RPMI8226 (cell line): ENCODE measurements around the gene CLK4.
A peak's percentile ranks its signal among the peaks of the same experiment; 100 is the strongest.

Experiments
- DNase-seq: peaks from one replicate; pipeline ENCODE4 v3.0.0-alpha.2; 2015

CLK4 gene

DNA sequence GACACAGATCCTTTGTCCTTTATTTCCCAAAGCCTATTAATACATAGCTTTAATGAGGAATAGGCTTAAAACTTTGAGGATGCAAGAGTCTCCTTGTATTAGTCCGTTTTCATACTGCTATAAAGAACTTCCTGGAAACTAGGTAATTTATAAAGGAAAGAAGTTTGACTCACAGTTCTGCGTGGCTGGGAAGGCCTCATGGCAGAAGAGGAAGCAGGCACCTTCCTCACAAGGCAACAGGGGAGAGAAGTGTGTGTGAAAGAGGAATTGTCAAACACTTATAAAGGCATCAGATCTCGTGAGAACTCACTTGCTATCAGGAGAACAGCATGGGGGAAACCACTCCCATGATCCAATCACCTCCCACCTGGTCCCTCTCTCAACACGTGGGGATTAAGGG lies 5.4 kb upstream of the CLK4 start:
- DNase-seq: no peak

DNA sequence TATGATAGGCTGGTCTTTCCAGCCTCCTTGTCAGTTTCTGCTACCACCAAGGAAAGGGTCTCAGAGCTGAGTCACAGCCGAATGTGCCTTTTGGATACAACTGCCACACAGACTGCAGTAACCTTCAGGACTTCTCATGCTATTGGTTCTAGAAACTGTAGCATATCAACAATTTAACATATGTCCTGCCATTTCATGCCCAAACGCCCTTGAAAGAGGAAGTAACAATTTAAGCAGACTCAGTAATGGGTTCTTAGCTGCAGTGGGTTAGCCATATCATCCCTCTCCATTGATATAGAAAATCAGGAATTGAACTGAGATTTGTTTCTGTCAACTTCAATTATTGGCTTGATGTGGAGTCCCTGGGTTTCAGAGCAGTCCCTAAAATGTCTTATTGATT lies 4.1 kb upstream of the CLK4 start:
- no peak for DNase-seq

DNA sequence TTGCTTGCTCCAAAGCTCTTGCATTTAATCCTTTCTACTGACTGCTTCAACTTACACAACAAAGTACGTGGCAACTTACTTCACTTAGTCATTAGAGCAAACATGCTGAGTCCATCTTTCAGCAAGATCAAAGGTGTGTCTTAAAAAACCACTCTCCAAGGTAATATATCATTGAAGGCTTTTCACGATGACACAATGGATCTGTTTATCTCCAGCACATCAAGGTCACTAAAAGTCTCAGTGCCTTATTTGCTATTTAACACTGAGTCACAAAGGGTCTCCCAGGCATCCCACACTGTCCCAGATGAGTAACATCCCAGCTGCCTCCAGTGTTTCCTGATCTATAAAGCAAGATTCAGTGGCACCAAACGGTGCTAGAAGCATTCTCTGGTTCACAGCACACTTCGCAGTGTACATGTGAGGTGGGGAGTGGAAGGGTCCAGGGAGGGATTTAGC lies 3.7 kb upstream of the CLK4 start:
- no peak for DNase-seq

DNA sequence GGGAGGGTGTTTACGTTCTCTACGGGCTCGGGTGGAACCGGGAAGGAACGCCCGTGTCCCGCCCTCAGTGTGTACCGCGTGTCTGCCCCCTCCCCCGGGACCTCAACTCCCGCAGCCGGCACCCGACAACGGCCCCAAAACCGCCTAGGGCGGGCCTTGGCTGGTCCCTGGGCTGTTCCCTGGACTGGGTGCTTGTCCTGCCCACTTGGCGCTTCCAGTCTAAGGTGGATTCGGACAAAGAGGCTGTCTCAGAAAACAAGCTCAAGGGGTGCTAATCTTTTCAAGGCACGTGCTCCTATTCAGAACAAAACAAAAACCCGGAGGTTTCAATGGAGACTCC lies 379 bp upstream of the CLK4 start:
- DNase-seq: no peak

DNA sequence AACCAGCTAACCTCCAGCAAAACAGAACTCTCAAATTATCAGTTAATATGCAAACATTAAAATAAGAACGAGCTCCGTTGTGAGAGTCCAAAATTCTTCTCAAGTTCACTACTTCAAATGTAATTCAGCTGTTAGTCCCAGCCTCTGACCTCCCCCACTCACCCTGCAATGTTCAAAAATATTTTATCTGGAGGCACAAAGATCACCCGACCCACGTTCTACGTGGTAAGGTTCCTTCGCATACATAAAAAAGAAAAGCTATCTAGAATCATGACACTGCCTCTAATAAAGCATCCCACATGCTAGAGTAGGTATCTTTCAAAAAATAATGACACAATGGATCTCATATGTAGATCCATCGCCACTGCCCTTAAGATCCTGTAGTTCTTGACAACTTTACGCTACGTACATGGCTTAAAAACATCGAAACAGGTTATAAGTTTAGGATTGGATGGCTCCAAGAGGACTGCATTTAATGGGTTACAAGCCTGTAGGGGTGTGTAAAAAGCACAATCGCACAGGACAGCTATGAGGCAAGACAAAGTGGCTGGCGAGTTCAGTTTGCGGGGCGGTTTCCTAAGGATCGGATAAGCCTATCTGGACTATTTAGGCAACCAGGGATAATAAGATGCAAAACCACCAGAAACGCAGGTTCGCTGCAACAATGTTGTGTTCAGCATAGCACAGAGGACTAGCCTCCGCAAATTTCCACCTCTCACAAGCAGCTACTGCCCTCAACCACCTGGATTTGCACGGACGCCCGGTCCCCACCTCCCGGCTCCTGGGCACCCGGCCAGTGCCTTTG lies 969 bp downstream of the CLK4 start:
- DNase-seq: no peak

DNA sequence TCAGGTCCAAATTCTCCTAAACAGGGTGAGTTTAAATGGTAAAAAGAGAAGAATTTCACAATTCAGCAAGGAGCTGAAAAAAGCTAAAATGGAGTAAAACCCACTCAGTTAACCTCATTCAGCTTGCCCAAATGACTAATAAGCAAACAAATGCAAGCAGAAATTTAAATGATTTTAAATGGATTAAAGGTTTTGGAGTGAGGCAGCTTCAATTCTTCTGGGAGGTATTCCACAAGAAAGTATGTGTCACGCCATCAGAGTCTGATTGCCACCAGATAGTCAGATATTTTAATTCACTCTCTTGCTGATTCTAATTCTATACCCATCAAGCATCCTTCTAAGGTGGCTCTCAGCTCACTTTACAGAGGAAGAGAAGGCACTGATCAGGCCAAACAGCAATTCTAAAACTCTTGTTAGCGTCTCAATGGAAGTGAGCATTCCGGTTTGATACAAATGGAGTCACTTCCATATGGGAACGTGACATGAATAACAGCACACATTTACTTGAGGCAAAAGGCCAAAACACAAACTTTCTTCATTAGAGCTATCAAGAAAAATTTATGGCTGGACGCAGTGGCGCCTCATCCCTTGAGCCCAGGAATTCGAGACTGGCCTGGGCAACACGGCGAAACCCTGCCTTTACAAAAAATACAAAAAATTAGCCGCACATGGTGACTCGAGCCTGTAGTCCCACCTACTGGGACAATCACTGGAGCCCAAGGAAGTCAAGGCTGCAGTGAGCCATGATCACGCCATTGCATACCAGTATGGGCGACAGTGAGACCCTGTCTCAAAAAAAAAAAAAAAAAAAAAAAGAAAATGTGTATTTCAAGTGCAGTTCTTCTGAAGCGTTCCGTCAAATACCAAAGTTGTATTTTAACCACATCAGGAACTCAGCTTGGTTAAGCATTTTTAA lies 2.0 kb downstream of the CLK4 start:
- DNase-seq: no peak

DNA sequence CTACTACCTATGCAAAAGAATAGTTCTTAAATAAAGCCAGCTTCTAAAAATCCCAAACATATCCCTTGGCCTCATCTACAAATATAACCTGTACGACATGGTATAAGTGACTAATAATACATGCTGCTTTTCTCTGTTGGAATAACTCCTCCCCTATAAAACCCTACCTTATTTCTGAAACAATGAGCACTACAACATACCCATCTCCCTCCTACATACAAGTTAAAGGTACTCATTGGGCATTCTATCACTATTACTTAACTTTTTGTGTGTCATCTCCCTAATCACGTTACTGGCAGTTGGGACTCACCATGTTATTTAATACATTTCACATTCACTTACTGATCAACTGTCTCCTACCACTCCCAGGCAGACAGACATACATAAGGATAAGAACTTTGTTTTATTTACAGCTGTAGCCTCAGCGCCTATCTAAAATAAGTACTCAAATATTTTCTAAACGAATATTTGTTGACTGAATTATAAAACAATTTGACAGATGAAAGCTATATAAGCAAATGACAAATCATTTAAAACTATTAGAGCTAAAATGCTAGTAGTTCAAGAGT lies 4.1 kb downstream of the CLK4 start:
- DNase-seq: no peak

DNA sequence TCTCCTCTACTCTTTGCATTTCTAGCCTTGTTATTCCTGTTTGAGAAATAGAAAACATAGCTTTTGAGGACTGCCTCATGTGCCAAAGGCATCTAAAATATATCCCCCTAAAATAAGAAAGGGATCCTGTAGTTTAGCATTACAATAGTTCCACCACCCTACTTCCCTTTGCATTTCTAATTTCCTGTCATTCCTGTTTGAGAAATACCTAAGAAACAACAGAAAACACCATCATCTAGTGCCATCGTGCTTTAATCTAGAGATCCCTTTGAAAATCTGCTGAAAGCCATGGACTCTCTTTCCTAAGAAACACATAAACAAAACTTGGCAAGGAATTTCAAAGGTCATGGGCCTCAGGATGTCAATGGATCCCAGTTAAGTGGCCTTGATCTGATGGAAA lies 7.5 kb downstream of the CLK4 start:
- DNase-seq: no peak

DNA sequence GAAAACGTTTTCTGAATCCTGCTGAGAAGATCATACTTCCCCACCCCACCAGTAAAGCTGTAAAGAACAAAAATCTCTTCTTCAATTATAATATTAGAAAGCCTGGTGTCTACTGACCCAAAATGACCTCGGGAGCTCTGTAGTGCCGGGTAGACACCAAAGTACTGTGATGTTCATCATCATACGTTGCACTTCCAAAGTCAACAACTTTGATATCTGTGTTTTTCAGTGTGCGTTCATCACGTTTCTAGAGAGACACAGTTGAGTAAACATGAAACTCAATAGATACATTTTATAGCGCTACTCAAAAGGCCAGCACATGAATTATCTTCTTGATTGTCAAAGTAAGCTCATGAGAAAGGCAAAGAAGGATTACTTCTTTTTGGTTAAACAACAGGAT lies 14.6 kb downstream of the CLK4 start:
- DNase-seq: no peak

DNA sequence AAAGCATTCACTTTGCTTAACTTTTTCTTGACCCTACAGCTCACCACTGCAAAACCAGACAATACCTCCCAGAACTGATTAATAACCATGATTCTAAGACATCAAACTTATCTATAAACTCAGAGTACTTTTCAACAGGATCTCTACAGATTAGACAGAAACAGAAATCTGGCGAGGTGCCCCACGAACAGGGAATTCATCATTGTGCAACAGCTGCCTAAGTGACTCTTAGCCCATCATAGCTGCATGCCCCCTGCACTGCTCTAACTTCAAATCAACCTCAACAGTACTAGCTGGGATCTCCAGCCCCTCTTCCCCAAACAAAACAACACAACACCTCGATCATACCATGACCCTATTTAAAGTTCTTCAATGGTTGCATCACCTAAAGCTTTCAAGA lies 20.6 kb downstream of the CLK4 start:
- no peak for DNase-seq

DNA sequence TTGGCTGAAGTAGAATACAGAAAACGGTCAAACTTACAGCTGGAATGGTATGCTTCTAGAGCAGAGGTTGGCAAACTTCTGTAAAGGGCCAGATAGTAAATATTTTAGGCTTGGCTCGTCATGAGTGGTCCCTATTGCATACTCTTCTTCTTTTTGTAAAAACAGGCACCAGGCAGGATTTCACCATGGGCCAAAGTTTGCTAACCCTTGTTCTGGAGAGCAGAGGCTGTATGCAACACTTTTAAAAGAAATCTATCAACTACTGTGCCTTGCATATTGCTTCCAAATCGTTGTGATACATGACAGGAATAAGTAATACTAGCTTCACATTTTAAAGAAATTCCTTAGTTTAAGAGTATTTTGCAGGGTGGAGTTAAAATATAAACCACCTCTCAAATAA lies 21.1 kb downstream of the CLK4 start:
- DNase-seq: no peak

DNA sequence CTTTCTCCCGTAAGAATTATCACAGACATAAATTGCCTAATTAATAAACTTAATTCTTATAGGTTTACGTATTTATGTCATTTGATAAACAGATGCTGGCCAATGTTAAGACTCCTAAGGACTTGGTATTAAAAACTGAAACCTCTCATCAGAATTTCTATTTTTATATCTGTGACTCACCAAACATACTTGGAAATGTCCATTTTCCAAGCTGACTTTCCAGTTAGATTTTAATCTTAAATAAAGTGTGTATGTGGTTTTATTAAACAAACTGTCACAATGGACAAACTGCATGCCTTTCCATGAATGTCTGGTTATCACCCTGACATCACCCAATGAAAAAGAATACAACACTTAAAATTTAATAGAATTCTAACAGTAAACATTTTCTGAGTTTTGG lies 24.1 kb downstream of the CLK4 start:
- no peak for DNase-seq

DNA sequence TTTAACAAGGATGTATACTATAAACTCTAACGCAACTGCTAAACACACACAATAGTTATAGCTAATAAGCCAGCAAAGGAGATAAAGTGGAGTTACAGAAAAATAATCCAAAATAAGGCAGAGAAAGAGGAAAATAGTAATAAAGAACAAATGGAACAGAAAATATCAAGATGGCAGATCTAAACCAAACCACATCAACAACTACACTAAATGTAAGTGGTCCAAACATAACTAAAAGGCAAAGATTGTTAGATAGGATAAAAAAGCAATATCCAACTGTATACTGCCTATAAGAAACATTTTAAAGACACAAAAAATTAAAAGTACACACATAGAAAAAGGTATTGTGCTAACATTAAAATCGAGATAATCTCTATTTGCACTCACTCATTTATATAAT lies 31.1 kb downstream of the CLK4 start:
- DNase-seq: no peak

DNA sequence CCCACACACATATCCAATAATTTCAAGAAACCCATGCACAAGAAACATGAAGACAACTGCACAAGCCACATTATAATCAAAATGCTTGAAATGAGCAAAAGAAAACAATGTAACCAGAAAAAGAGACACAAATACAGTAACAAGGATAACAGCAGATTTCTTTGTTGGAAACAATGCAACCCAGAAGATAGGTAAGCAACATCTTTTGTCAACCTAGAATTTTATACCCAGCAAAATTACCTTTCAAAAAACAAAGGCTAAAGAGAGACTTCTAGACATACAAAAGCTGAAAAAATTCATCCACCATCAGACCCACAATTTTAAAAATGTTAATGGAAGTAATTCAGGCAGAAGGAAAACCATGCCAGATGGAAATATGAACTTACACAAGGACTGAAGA lies 31.7 kb downstream of the CLK4 start:
- DNase-seq: no peak

DNA sequence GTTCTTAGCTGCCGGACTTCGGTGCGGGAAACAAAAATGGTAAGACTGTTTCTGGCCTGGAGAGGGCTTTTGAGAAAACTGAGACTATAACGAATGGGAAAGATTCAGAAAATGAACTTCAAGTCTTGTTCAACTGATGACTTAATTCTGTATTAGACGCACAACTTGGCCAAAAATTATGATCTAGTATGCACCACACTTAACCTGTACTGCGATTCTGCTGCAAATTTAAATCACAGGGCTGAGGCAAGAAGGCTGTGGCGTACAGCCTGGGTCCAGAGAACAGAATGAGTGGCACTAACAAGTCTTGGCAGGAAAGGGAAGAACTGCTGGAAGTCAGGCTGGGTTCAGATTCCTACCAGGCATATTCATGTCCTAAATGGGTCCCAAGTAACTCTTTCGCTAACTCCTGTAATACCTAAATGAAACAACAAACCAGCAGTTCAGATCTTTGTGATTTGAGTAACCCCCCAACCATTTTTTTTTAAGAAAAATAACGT lies 35.9 kb downstream of the CLK4 start:
- DNase-seq: no peak

DNA sequence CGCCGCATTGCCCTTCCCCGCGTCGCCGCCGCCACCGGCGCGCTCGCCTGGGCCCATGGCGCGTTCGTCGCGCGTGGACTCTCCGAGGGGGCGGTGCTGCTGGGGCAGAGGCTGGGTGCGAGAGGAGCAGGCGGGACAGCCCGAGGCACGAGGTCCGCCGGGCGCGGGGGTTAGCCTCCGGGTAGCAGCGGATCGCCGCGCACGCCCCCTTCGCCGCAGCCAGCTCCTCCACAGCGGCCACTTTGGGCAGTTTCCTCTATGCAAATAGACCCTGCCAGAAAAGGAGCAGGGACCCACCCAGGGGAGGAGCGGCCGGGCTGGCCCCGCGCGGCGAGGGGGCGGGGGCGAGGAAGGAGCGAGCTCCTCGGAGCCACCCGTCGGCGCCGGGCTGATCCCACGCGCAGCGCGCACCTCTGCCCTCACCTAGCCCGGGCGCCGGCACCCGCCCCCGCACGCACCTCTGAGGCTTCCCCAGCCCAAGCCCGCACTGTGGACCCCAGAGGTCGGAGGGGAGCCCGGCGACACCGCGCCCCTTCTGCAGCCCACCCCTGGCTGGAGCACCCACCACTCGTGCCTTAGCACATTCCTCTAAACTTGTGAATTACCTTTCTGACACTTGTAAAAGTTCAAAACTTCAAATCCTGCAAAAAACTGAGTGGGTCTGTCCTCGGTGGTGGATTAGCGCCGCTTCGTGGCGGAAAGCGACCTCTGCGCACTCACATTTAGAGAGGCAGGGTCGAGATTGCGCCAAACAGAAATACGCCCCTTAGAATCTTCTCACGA lies 36.5 kb downstream of the CLK4 start, which contains the start of gene COL23A1:
COL23A1 (minus strand) TSS at position 253 of the 783 bp plus-strand sequence.
- peak; percentile 51 for DNase-seq

DNA sequence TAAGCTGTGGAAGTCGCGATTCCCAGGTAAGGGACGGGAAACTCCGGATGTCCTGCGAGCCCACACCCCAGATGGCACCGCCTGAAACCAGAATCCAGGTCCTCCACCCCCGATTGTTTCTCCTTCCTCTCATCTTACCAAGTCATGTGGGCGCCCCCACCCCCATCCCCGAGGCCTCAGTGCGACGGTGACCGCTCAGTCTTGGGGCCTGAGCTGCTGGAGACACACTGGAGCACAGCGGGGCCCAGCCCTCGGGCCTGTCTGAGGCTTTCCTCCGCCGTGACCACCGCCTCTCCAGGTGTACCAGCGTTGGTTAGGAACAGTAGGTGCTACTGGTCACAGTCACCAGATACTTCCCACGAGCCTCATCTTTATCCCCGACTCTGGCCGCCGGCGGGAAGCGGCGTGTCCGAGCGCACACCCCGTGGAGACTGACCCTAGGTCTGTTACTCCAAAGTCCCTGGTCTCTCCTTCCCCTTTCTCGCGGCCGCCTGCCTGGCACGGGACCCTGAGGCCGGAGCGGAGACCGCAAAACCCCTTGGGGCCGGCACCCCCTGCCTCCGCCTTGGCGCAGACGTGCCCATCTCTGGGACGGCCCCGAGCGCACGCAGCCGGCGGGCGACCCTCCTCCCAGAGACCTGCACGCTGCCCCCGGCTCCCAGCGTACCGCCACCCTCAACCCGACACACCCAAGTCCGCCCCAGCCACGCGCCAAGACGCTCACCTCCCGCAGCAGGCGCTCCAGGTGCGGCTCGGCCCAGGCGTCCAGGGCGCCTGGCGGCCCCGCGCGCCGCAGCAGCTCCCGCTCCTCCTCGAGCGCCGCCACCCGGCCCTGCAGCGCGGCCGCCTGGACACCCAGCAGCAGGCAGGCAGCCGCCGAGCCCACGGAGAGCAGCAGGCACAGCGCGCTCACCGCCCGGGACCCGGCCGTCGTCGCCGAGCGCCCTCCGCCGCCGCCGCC lies 37.4 kb downstream of the CLK4 start:
- peak; percentile 9 for DNase-seq

DNA sequence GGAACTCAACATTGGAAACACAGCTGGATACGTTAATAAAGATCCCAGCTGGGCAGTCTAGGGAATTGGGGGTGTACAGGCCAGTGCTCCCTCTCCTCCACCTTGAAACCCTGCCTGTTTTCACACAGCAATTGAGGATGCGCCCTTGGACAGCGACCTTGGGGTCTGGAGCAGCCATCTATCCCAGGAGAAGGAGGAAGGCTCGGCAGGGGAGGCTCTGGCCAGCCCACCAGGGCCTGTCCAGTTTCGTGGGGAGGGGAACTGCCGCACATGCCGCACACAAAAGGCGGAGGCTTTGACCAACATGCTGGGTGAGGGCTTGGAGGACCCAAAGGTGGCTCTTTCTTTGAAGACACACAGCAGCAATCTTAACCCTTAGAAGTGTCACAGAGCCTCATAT lies 38.1 kb downstream of the CLK4 start:
- no peak for DNase-seq

DNA sequence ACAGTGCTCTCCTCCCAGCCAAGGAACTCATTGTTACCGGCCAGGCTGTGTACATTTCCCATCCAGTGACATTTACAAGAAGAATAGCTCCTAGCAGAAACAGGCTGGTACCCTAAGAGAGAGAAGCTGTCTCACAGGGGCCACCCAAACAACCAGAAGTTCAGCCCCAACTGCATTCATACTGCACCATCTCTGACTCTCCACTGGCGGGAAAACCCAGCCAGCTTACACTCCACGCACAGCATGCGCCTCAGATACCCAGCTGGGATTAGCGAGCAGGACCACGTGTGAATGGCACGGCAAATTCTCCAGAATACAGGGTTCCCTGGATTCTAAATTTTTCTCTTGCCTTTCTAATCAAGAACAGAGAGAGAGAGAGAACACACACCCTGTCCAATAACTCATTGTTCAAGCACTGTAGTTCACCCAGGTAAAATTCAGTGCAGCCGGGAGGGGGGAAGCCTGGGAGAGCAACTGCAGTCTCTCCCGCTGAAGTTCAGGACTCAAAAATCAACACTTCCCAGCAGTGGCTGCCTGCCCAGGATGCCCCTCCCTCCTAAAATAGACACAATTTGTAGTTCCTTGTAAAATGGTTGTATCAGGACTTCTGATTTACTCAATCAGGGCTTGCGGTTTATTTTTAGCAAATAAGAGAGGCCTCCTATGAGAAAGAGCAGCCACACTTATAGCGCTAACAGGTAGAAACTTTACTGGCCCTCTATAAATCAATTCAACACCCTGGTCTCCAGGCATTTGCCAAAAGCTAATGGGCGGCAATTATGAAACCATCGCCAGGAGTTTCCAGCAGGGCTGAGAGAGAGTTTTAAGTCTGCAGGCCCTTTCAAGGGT lies 38.9 kb downstream of the CLK4 start:
- DNase-seq: no peak

DNA sequence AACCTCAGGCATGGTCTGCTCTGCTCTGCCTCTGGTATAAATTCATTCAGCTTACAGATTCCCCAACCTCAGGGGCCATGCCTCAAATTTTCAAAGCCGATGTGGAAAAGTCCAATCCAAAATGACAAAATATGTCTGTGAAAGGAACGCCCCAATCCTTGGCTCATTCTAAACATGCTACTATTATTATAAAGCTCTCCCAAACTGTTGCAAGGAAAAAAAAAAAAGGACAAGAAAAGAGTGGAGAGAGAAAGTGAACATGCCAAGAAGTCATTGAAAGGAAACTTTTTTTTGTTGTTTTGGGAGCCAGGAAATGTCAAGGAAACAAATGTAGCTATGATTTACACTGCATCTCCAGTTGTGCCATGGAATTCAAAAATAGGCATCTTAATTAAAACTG lies 40.5 kb downstream of the CLK4 start:
- no peak for DNase-seq

DNA sequence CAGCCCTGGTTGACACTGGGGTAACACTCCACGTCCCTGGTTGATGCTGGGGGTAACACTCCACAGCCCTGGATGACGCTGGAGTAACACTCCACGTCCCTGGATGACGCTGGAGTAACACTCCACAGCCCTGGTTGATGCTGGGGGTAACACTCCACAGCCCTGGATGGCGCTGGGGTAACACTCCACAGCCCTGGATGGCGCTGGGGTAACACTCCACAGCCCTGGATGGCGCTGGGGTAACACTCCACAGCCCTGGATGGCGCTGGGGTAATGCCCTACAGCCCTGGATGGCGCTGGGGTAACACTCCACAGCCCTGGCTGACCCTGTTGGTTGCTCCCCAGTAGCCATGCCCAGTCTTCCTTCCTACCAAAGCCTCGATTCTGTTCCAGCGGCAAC lies 41.4 kb downstream of the CLK4 start:
- DNase-seq: peak; percentile 47
